ENCODE data around the gene OR52E5. TPM values are rescaled to one million over a fixed set of nuclear protein-coding genes. Genes with fewer than 3 reads are reported as not detected.

The OR52E5 gene
- total RNA-seq, 6 experiments from 2014 or later = not detected

GRCh38 chr11:5865826-5866225 is 27.2 kb upstream of the OR52E5 start:
- no peaks in the 10 kb centered on the region for H3K27me3 Mint-ChIP-seq (ENCODE audit: insufficient read depth)
- peaks cover 43% of the 10 kb centered on the region for H3K9me3 Mint-ChIP-seq
- H3K27ac Mint-ChIP-seq = no peak overlapping the region

GRCh38 chr11:5878564-5878963 is 14.4 kb upstream of the OR52E5 start:
- Mint-ChIP-seq H3K27ac (no peak overlapping the region), H3K27me3 (ENCODE audit: insufficient read depth) (no peaks in the 10 kb centered on the region; the same call in 1 of the 2 replicates), H3K4me1 (ENCODE audit: low read depth) (no peaks in the 10 kb centered on the region), H3K36me3 (ENCODE audit: low read depth) (no peaks in the 10 kb centered on the region), H3K9me3 (peaks cover 4% of the 10 kb centered on the region), H3K4me3 (no peak overlapping the region)
- no peak for TF ChIP-seq CTCF (IDR thresholded peaks at IDR 0.05)
- no peak for DNase-seq

More at GRCh38 chr11:5865826-5866225, 27.2 kb upstream of the OR52E5 start:
- Mint-ChIP-seq H3K4me3 (no peak overlapping the region), H3K4me1 (ENCODE audit: low read depth) (no peaks in the 10 kb centered on the region), H3K36me3 (ENCODE audit: low read depth) (no peaks in the 10 kb centered on the region)
- no peak for DNase-seq
- no peak for TF ChIP-seq CTCF (IDR thresholded peaks at IDR 0.05)

GRCh38 chr11:5880329-5880728 is 12.7 kb upstream of the OR52E5 start, which contains the start of gene OR52E4:
Gene OR52E4 (plus strand): TSS chr11:5880629. CDS start chr11:5884293, 3,664 bp downstream.
- Mint-ChIP-seq H3K27ac (no peak within 1 kb of the TSS), H3K36me3 (ENCODE audit: low read depth) (no peaks in the 10 kb centered on the region), H3K4me1 (ENCODE audit: low read depth) (no peaks in the 10 kb centered on the region), H3K27me3 (ENCODE audit: insufficient read depth) (peaks cover 2% of the 10 kb centered on the region; the same call in 1 of the 2 replicates), H3K4me3 (no peak within 1 kb of the TSS), H3K9me3 (peaks cover 4% of the 10 kb centered on the region)
- no peak for TF ChIP-seq CTCF (IDR thresholded peaks at IDR 0.05)
- DNase-seq = no peak

- Mint-ChIP-seq H3K4me1 (ENCODE audit: low read depth) (no peaks in the 10 kb centered on the region), H3K9me3 (peaks cover 4% of the 10 kb centered on the region), H3K27me3 (ENCODE audit: insufficient read depth) (peaks cover 2% of the 10 kb centered on the region; the same call in 1 of the 2 replicates), H3K4me3 (no peak overlapping the region), H3K27ac (no peak overlapping the region), H3K36me3 (ENCODE audit: low read depth) (no peaks in the 10 kb centered on the region)
- no peak for TF ChIP-seq CTCF (IDR thresholded peaks at IDR 0.05)
- no peak for DNase-seq
These were observed 11.3 kb upstream of the OR52E5 start for GRCh38 chr11:5881756-5882155.

GRCh38 chr11:5887172-5887571 is 5.8 kb upstream of the OR52E5 start:
- Mint-ChIP-seq H3K36me3 (ENCODE audit: low read depth) (no peaks in the 10 kb centered on the region), H3K27me3 (ENCODE audit: insufficient read depth) (peaks cover 4% of the 10 kb centered on the region; the same call in 1 of the 2 replicates), H3K4me1 (ENCODE audit: low read depth) (no peaks in the 10 kb centered on the region), H3K27ac (no peak overlapping the region), H3K4me3 (no peak overlapping the region), H3K9me3 (no peaks in the 10 kb centered on the region)
- no peak for TF ChIP-seq CTCF (IDR thresholded peaks at IDR 0.05)
- no peak for DNase-seq

GRCh38 chr11:5887661-5888060 is 5.3 kb upstream of the OR52E5 start:
- no peak overlapping the region for H3K27ac Mint-ChIP-seq
- H3K36me3 Mint-ChIP-seq (ENCODE audit: low read depth) = no peaks in the 10 kb centered on the region
- no peak for TF ChIP-seq CTCF (IDR thresholded peaks at IDR 0.05)
- H3K9me3 Mint-ChIP-seq = no peaks in the 10 kb centered on the region
- H3K4me1 Mint-ChIP-seq (ENCODE audit: low read depth) = no peaks in the 10 kb centered on the region
- H3K4me3 Mint-ChIP-seq = no peak overlapping the region
- peaks cover 4% of the 10 kb centered on the region; the same call in 1 of the 2 replicates for H3K27me3 Mint-ChIP-seq (ENCODE audit: insufficient read depth)
- no peak for DNase-seq

Data from HFFc6 (cell line).